OCI-LY1 (cell line): Measurements from ENCODE around the gene GLG1.

Source experiments
- H2AFZ ChIP-seq: fragments of 200-600 bp; sonication (generic), shearing (Covaris generic); 2 replicates; pipeline ENCODE4 v1.6.0; 2014; ENCODE audit warnings: antibody characterized with exemption, mild to moderate bottlenecking, low read length
- H3F3A ChIP-seq: fragments of 200-600 bp; sonication (generic), shearing (Covaris generic); 2 replicates; pipeline ENCODE4 v1.6.0; 2014; ENCODE audit warnings: mild to moderate bottlenecking, antibody characterized with exemption, low read length, moderate library complexity; ENCODE audit not compliant: insufficient read depth
- H3K27ac ChIP-seq: fragments of 200-600 bp; sonication (generic); 2 replicates; pipeline ENCODE4 v1.5.1; 2014; ENCODE audit warnings: low read length, mixed run types, mild to moderate bottlenecking, low read depth; ENCODE audit not compliant: poor library complexity, severe bottlenecking
- H3K27me3 ChIP-seq: fragments of 200-600 bp; sonication (generic); 2 replicates; pipeline ENCODE4 v1.6.0; 2014; ENCODE audit warnings: antibody characterized with exemption, mild to moderate bottlenecking, low read length, moderate library complexity; ENCODE audit not compliant: insufficient read depth
- H3K36me3 ChIP-seq: fragments of 200-600 bp; sonication (generic); 2 replicates; pipeline ENCODE4 v1.6.1; 2014; ENCODE audit warnings: mild to moderate bottlenecking, antibody characterized with exemption, low read length, moderate library complexity, mixed read lengths; ENCODE audit not compliant: insufficient read depth
- H3K4me1 ChIP-seq: fragments of 200-600 bp; sonication (generic); 2 replicates; pipeline ENCODE4 v1.5.1; 2014; ENCODE audit warnings: mild to moderate bottlenecking, low read length, moderate library complexity; ENCODE audit not compliant: insufficient read depth, severe bottlenecking
- H3K4me2 ChIP-seq: fragments of 200-600 bp; sonication (generic), shearing (Covaris generic); 2 replicates; pipeline ENCODE4 v1.6.1; 2014; ENCODE audit warnings: low read length
- H3K4me3 ChIP-seq: fragments of 200-600 bp; sonication (generic); 2 replicates; pipeline ENCODE4 v1.5.1; 2014; ENCODE audit warnings: low read length, low read depth, mild to moderate bottlenecking, mixed read lengths; ENCODE audit not compliant: poor library complexity, severe bottlenecking
- H3K79me2 ChIP-seq: fragments of 200-600 bp; shearing (Covaris generic); 2 replicates; pipeline ENCODE4 v1.6.1; 2016; ENCODE audit warnings: mixed run types, low read length, mixed read lengths; ENCODE audit not compliant: insufficient read depth
- H3K9ac ChIP-seq: fragments of 200-600 bp; sonication (generic), shearing (Covaris generic); 2 replicates; pipeline ENCODE4 v1.6.1; 2014; ENCODE audit warnings: mild to moderate bottlenecking, low read length, mixed read lengths
- H3K9me2 ChIP-seq: fragments of 200-600 bp; sonication (generic), shearing (Covaris generic); 2 replicates; pipeline ENCODE4 v1.6.1; 2014; ENCODE audit warnings: low read depth, mild to moderate bottlenecking, low read length, mixed read lengths
- H3K9me3 ChIP-seq: fragments of 200-600 bp; shearing (Covaris generic); 2 replicates; pipeline ENCODE4 v1.6.1; 2014; ENCODE audit warnings: low read length, mixed read lengths
- H4K20me1 ChIP-seq: fragments of 200-600 bp; sonication (generic), shearing (Covaris generic); 2 replicates; pipeline ENCODE4 v1.6.0; 2016; ENCODE audit warnings: mild to moderate bottlenecking, low read length; ENCODE audit not compliant: insufficient read depth
- CTCF ChIP-seq: fragments of 200-600 bp; sonication (generic), shearing (Covaris generic); IDR thresholded peaks from 2 replicates; pipeline ENCODE4 v1.5.1; 2017; ENCODE audit warnings: mild to moderate bottlenecking, antibody characterized with exemption, low read length, moderate library complexity, mixed read lengths
- EZH2 ChIP-seq: fragments of 200-600 bp; sonication (generic), shearing (Covaris generic); IDR thresholded peaks from 2 replicates; pipeline ENCODE4 v1.8.0; 2017; ENCODE audit warnings: borderline replicate concordance, mixed run types, mild to moderate bottlenecking, antibody characterized with exemption, low read length, moderate library complexity, mixed read lengths

Gene GLG1

GRCh38 chr16:74460542-74460941 lies 146.4 kb downstream of the GLG1 start:
- H3K9ac ChIP-seq, result no peak overlapping the region
- H3K79me2 ChIP-seq, result no peaks in the 10 kb centered on the region
- peaks cover 87% of the 10 kb centered on the region for H3K36me3 ChIP-seq
- no peaks in the 10 kb centered on the region for H3F3A ChIP-seq
- no peak overlapping the region for H3K27ac ChIP-seq
- H3K9me2 ChIP-seq, result no peaks in the 10 kb centered on the region
- no peak overlapping the region for H3K4me2 ChIP-seq
- no peaks in the 10 kb centered on the region for H4K20me1 ChIP-seq
- peaks cover 4% of the 10 kb centered on the region for H3K4me1 ChIP-seq
- no peaks in the 10 kb centered on the region for H3K27me3 ChIP-seq
- no peaks in the 10 kb centered on the region for H3K9me3 ChIP-seq
- no peak for TF ChIP-seq EZH2
- no peak for TF ChIP-seq CTCF
- no peak overlapping the region for H3K4me3 ChIP-seq
- no peak overlapping the region for H2AFZ ChIP-seq

DNA sequence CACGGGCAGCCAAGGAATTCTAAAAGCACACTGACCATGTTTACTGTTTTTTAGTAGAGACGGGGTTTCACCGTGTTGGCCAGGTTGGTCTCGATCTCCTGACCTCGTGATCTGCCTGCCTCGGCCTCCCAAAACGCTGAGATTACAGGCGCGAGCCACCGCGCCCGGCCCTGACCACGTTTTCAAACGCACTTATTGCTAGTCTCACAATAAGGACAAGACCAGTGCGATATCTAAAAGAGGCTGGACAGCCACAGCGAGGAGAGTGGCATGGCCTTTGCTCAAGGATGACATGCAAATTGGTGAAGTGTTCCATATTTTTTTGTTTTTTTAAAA lies 150.7 kb downstream of the GLG1 start:
- Histone ChIP-seq H4K20me1 (no peaks in the 10 kb centered on the region), H3K27me3 (no peaks in the 10 kb centered on the region), H3F3A (no peaks in the 10 kb centered on the region), H3K4me1 (peaks cover 9% of the 10 kb centered on the region), H3K79me2 (no peaks in the 10 kb centered on the region), H3K9ac (no peak overlapping the region), H3K4me2 (no peak overlapping the region), H2AFZ (no peak overlapping the region), H3K9me3 (no peaks in the 10 kb centered on the region), H3K36me3 (peaks cover 72% of the 10 kb centered on the region), H3K4me3 (no peak overlapping the region), H3K27ac (no peak overlapping the region), H3K9me2 (no peaks in the 10 kb centered on the region)
- TF ChIP-seq EZH2, result no peak
- no peak for TF ChIP-seq CTCF

DNA sequence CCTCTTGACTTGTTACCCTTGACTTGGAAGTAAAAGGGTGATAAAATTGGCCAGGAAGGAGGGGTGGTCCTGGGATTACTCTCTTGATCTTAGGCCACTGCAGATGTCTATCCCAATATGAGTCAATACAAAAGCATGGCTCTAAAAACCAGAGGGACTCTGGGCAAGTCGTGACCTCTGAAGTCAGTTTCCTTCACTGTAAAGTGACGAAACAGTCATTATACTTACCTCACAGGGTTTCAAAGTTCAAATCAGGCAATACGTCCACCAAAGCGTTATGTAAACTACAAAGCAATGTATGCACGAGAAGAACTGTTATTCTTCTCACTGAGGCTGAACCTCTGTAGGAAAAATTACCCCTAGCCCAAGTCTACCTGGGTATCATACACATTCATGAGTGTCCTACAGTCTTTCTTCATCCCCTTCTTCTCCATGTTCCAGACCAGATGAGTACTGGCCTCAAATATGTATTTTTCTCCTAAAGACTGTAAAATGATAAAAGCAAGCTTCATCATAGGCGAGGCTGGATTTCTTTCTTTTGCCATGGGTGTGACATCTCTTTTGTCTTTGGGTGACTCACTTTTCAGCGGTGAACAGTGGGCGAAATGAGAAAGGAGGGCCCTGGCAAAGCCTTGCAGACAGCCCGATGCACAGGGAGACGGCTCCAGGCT lies 151.2 kb downstream of the GLG1 start:
- Histone ChIP-seq H3K4me1 (peaks cover 9% of the 10 kb centered on the region), H3K9ac (no peak overlapping the region), H3K9me2 (no peaks in the 10 kb centered on the region), H3K36me3 (peaks cover 69% of the 10 kb centered on the region), H4K20me1 (no peaks in the 10 kb centered on the region), H3K27ac (no peak overlapping the region), H3K27me3 (no peaks in the 10 kb centered on the region), H3K4me2 (no peak overlapping the region), H3K79me2 (no peaks in the 10 kb centered on the region), H3K9me3 (no peaks in the 10 kb centered on the region), H3K4me3 (no peak overlapping the region), H2AFZ (no peak overlapping the region), H3F3A (no peaks in the 10 kb centered on the region)
- no peak for TF ChIP-seq EZH2
- no peak for TF ChIP-seq CTCF
